Lung (tissue), 12 donors: ENCODE data around the gene SCD5. TPM values are rescaled to one million over a fixed set of nuclear protein-coding genes. Genes with fewer than 3 reads are reported as not detected.
"Not testable (repeated sequence)": the region's sequence is repeated elsewhere in the genome, so short reads cannot be mapped to it uniquely, and the experiment has no call there.

Experiments used
- ATAC-seq: fragments of 200-7000 bp; cut with Tn5 transposase; one replicate; pipeline ENCODE4 v1.9.1; 2020; ENCODE audit warnings: moderate number of reproducible peaks; ENCODE audit not compliant: insufficient read depth, low FRiP score
- DNase-seq, 3 donors: peaks; one replicate each; pipeline ENCODE4 v3.0.0-alpha.2; 2013 to 2017
- H3K27ac ChIP-seq, 2 donors: one replicate each; pipeline ENCODE4 v1.5.1; 2013; ENCODE audit warnings: mild to moderate bottlenecking in 2 of 2, moderate library complexity in 2 of 2, control low read depth in 1 of 2, inconsistent platforms in 1 of 2, low read depth in 1 of 2, low read length in 1 of 2
- H3K27me3 ChIP-seq, 3 donors: one replicate each; pipeline ENCODE4 v1.5.1; 2013; ENCODE audit warnings: low read length in 2 of 3; ENCODE audit not compliant: control insufficient read depth in 3 of 3, insufficient read depth in 3 of 3
- H3K36me3 ChIP-seq, 4 donors: one replicate each; pipeline ENCODE4 v1.5.1; 2013; ENCODE audit warnings: low read length in 4 of 4, mild to moderate bottlenecking in 1 of 4, moderate library complexity in 1 of 4; ENCODE audit not compliant: control insufficient read depth in 4 of 4, insufficient read depth in 4 of 4
- H3K4me1 ChIP-seq, 5 donors: one replicate each; pipeline ENCODE4 v1.5.1; 2013; ENCODE audit warnings: low read length in 5 of 5, mild to moderate bottlenecking in 2 of 5, moderate library complexity in 1 of 5; ENCODE audit not compliant: control insufficient read depth in 5 of 5, insufficient read depth in 5 of 5
- H3K4me3 ChIP-seq: one replicate; pipeline ENCODE4 v1.5.1; 2013; ENCODE audit warnings: mild to moderate bottlenecking, control low read depth, moderate library complexity
- H3K9ac ChIP-seq, 2 donors: one replicate each; pipeline ENCODE4 v1.5.1; 2013; ENCODE audit warnings: low read length in 2 of 2, control low read depth in 1 of 2; ENCODE audit not compliant: insufficient read depth in 1 of 2
- H3K9me3 ChIP-seq, 4 donors: one replicate each; pipeline ENCODE4 v1.5.1; 2013; ENCODE audit warnings: low read length in 3 of 4, mild to moderate bottlenecking in 1 of 4, moderate library complexity in 1 of 4; ENCODE audit not compliant: control insufficient read depth in 4 of 4, insufficient read depth in 3 of 4
- CTCF ChIP-seq: IDR thresholded peaks from 2 replicates; pipeline ENCODE4 v1.5.1; 2012; ENCODE audit warnings: mild to moderate bottlenecking; ENCODE audit errors: control extremely low read depth, extremely low read depth
- WGBS, 2 donors: extraction: QIAGEN DNeasy Blood & Tissue Kit; methylation state at CpG; one replicate each; pipeline ENCODE4 v1.1.7; 2013; 5-methylcytosine and 5-hydroxymethylcytosine counted together
- polyA plus RNA-seq, 2 donors: library from polyadenylated mRNA; stranded (reverse); fragments of 200-250 nt; gene quantifications; one replicate each; pipeline ENCODE4 v1.2.1, GENCODE V29; 2013
- total RNA-seq, 2 donors: library from RNA; depleted of rRNA in 1 of 2; stranded (reverse); fragments of >200 nt in 1 of 2; gene quantifications; one replicate each; pipeline ENCODE4 v1.2.1, GENCODE V29; 2014 to 2021
- donor health status: control.
- donor health status: control.
- donor health status: Bipolar disorder and iron deficiency.
- donor health status: healthy.
- donor health status: DM: yes; HTN: yes; CAD: no.

SCD5 gene
- total and polyA plus RNA-seq, 4 donors = 5.0 to 22.6 (median 13.8) TPM

DNA sequence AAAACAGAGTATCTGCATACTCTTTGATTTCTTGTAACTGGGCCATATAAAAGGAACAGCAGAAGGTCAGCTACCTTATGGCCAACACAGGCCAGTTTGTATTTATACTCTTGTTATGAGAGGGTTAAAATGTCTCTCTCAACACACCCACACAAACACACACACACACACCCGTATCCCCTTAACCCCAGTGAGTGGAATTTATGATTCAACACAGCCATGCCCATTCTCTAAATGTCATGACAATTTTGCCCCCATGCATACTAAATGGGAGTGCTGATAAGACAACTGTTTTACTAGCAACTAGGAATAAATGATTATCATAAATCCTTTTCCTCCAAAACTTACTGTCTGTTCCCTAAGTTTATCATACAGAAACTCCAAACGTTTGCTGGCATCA lies 22.1 kb upstream of the SCD5 start:
- Histone ChIP-seq H3K27ac (no peak overlapping the region), H3K9me3 (no peaks in the 10 kb centered on the region), H3K36me3 (peaks cover 33 to 54% (median 45%) of the 10 kb centered on the region in 4 donors), H3K9ac (no peak overlapping the region), H3K4me1 (no peaks in the 10 kb centered on the region), H3K27me3 (no peaks in the 10 kb centered on the region), H3K4me3 (no peak overlapping the region)
- 44 to 56% methylated on average over 2 of the region's 2 CpGs for WGBS, 2 donors
- ATAC-seq (no peak), DNase-seq (no peak)
- no peak for TF ChIP-seq CTCF

GRCh38 chr4:82818664-82819662 lies 20.4 kb upstream of the SCD5 start:
- Histone ChIP-seq H3K27ac (no peak overlapping the region), H3K9ac (no peak overlapping the region), H3K4me3 (no peak overlapping the region), H3K9me3 (no peaks in the 10 kb centered on the region), H3K27me3 (no peaks in the 10 kb centered on the region), H3K4me1 (no peaks in the 10 kb centered on the region), H3K36me3 (peaks cover 26 to 40% (median 31%) of the 10 kb centered on the region in 4 donors)
- ATAC-seq (no peak), DNase-seq (no peak)
- 86 to 88% methylated on average over 2 of the region's 2 CpGs for WGBS, 2 donors
- TF ChIP-seq CTCF = no peak

- not testable (repeated sequence) for DNase-seq, H3K27ac ChIP-seq, H3K4me1 ChIP-seq, H3K4me3 ChIP-seq, H3K27me3 ChIP-seq, H3K9me3 ChIP-seq, H3K9ac ChIP-seq, ATAC-seq
- peaks cover 13 to 28% (median 15%) of the 10 kb centered on the region in 4 donors for H3K36me3 ChIP-seq
- WGBS, 2 donors = 96 to 97% methylated on average over 6 of the region's 6 CpGs
Measured at GRCh38 chr4:82816874-82817273, 18.3 kb upstream of the SCD5 start.

DNA sequence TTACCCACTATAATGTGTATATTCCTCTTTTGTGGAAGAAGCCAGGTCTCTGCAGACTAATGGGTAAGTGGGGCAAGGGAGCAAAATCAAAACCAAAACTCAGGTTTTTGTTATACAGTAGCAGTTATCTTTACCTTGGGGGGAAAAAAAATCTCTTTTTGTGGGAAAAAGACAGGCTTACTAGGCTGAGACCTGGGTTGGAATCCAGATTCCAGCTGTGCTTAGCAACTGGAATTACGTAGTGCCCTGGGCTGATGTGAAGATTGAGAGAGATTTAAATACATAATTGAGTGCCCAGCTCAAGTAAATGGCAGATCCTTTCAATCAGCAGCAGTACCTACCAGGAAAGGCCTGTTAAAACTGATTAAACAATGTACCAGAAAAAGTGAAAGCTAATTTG lies 15.4 kb upstream of the SCD5 start:
- H3K4me1 ChIP-seq = peaks cover 0 to 8% (median 1%) of the 10 kb centered on the region in 5 donors
- peaks cover 4 to 10% (median 7%) of the 10 kb centered on the region in 4 donors for H3K36me3 ChIP-seq
- WGBS, 2 donors = 73 to 85% methylated on average over 1 of the region's 1 CpG
- ATAC-seq (no peak), DNase-seq (no peak)
- no peaks in the 10 kb centered on the region for H3K27me3 ChIP-seq
- no peak overlapping the region for H3K9ac ChIP-seq
- no peak overlapping the region for H3K4me3 ChIP-seq
- no peaks in the 10 kb centered on the region for H3K9me3 ChIP-seq
- H3K27ac ChIP-seq = no peak overlapping the region
- TF ChIP-seq CTCF = no peak
